Caco-2 (cell line): Measurements from ENCODE around the gene JCHAIN. TPM values are rescaled to one million over a fixed set of nuclear protein-coding genes. Genes with fewer than 3 reads are reported as not detected.

Experiments
- BruUV-seq: library from RNA; stranded (reverse); fragments of 400-500 nt; replicated peaks from 2 replicates; lab custom pipeline; 2021; lab: Mats Ljungman, UMichigan
- CTCF ChIA-PET: fragments of 300-600 bp; sonication (Branson Sonifier 250); formaldehyde crosslinking; loops from one replicate; lab custom pipeline; 2022; ENCODE audit warnings: antibody characterized with exemption; lab: Charles Lee
- POLR2A ChIA-PET: fragments of 300-600 bp; sonication (Branson Sonifier 250); formaldehyde crosslinking; loops from one replicate; lab custom pipeline; 2022; ENCODE audit warnings: antibody characterized with exemption; lab: Charles Lee
- DNase-seq, 2 experiments: peaks; one replicate each; pipeline versions ENCODE4 v3.0.0 to v3.0.0-alpha.2; 2020 to 2022
- H3K27me3 ChIP-seq: replicated peaks from 2 replicates; pipeline ENCODE4 v1.6.0; 2011; ENCODE audit warnings: low read length; ENCODE audit not compliant: control insufficient read depth, insufficient read depth
- H3K36me3 ChIP-seq: 2 replicates; pipeline ENCODE4 v1.5.1; 2011; ENCODE audit warnings: low read length; ENCODE audit not compliant: control insufficient read depth, insufficient read depth
- H3K4me1 ChIP-seq: fragments of 250-450 bp; sonication (Bioruptor Pico); 2 replicates; pipeline ENCODE4 v1.5.1; 2020; ENCODE audit warnings: mild to moderate bottlenecking
- H3K4me3 ChIP-seq: 2 replicates; pipeline ENCODE4 v1.5.1; 2011; ENCODE audit warnings: low read depth, mild to moderate bottlenecking, control low read depth, low read length
- H3K9me3 ChIP-seq: fragments of 250-450 bp; sonication (Bioruptor Pico); 2 replicates; pipeline ENCODE4 v1.5.1; 2020; ENCODE audit warnings: mild to moderate bottlenecking, moderate library complexity
- H3K27ac Mint-ChIP-seq: one replicate; pipeline ENCODE4 v1.8.0; 2022; ENCODE audit warnings: mixed read lengths; ENCODE audit not compliant: unreplicated experiment
- H3K27me3 Mint-ChIP-seq: one replicate; pipeline ENCODE4 v1.8.0; 2022; ENCODE audit warnings: mixed read lengths; ENCODE audit not compliant: insufficient read depth, unreplicated experiment
- H3K36me3 Mint-ChIP-seq: one replicate; pipeline ENCODE4 v1.8.0; 2022; ENCODE audit warnings: mild to moderate bottlenecking, mixed read lengths; ENCODE audit not compliant: insufficient read depth, unreplicated experiment
- H3K4me1 Mint-ChIP-seq: one replicate; pipeline ENCODE4 v1.8.0; 2022; ENCODE audit warnings: low read depth, mixed read lengths; ENCODE audit not compliant: unreplicated experiment
- H3K4me3 Mint-ChIP-seq: one replicate; pipeline ENCODE4 v1.8.0; 2022; ENCODE audit warnings: mild to moderate bottlenecking, moderate library complexity, mixed read lengths; ENCODE audit not compliant: unreplicated experiment
- H3K9me3 Mint-ChIP-seq: one replicate; pipeline ENCODE4 v1.8.0; 2022; ENCODE audit warnings: mixed read lengths; ENCODE audit not compliant: unreplicated experiment
- intact Hi-C: fragments of 100-400 bp; cut with micrococcal nuclease; formaldehyde crosslinking; loops from one replicate; pipeline ENCODE4 v1.10.0; 2022; ENCODE audit not compliant: unreplicated experiment
- total RNA-seq: library from RNA; stranded (reverse); gene quantifications from 2 replicates; pipeline ENCODE4 v1.2.3, GENCODE V29; 2022
- TF ChIP-seq, protein P1 (sequence below), 2 experiments: fragments of 200-600 bp in 1 of 2; IDR thresholded peaks; 1 replicate in 1 of 2; 2 replicates in 1 of 2; pipeline versions ENCODE4 v1.5.1 to v1.8.0; 2011 to 2022; ENCODE audit warnings: antibody characterized with exemption in 1 of 2, control low read depth in 1 of 2, inconsistent platforms in 1 of 2, low read depth in 1 of 2, low read length in 1 of 2, mild to moderate bottlenecking in 1 of 2, moderate library complexity in 1 of 2; ENCODE audit not compliant: insufficient read depth in 1 of 2, severe bottlenecking in 1 of 2, unreplicated experiment in 1 of 2

The JCHAIN gene
- total RNA-seq, 1 experiment from 2014 or later, result not detected

DNA sequence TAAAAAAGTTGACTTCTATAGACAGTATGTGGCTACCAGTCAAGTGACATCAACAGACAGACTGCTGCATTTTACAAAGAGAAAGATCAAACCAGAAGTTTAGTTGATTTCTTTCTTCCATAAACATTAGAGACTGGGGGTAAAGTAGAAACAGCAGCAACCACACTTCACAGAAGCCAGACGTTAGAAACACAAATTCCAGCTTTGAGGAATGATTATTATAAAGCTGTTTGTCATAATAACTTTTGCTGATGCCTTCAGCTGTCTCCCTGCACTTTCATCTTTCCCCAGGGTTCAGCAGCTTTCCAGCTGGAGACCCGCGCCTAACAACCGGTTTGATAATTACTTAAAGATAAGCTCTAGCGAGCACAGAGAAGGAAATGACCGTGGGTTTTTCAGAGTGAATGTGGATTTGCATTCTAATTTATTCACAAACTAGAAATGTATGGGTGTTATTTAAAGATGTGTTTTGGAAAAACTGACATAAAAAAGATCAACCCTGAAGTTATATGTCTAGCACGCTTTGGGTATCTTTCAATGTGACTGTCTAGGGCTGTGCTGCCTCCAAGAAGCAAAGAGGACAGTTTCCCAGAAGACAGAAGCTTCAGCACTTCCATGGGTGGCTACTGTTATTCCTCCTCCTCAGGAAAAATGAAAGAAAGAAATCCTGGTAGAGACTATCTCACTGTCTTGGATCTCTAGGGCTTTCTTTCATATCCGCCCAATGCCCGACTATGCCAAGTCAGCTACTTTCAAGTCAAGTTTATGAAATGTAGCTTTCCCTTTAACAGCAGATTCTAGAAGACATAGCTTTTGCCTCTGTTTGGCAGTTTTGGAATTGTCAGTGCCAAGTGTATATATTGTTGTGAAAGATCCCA lies 52.8 kb downstream of the JCHAIN start:
- TF ChIP-seq, protein P1, sequence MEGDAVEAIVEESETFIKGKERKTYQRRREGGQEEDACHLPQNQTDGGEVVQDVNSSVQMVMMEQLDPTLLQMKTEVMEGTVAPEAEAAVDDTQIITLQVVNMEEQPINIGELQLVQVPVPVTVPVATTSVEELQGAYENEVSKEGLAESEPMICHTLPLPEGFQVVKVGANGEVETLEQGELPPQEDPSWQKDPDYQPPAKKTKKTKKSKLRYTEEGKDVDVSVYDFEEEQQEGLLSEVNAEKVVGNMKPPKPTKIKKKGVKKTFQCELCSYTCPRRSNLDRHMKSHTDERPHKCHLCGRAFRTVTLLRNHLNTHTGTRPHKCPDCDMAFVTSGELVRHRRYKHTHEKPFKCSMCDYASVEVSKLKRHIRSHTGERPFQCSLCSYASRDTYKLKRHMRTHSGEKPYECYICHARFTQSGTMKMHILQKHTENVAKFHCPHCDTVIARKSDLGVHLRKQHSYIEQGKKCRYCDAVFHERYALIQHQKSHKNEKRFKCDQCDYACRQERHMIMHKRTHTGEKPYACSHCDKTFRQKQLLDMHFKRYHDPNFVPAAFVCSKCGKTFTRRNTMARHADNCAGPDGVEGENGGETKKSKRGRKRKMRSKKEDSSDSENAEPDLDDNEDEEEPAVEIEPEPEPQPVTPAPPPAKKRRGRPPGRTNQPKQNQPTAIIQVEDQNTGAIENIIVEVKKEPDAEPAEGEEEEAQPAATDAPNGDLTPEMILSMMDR (IDR thresholded peaks at IDR 0.05; ENCODE audit: insufficient read depth in 1 of 2, low read depth in 1 of 2, low read length in 1 of 2, severe bottlenecking in 1 of 2, unreplicated experiment in 1 of 2), result no peak
- DNase-seq, result no peak
- Mint-ChIP-seq H3K36me3 (no peaks in the 10 kb centered on the region), H3K4me1 (no peaks in the 10 kb centered on the region), H3K27ac (no peak overlapping the region), H3K9me3 (no peaks in the 10 kb centered on the region), H3K27me3 (no peaks in the 10 kb centered on the region), H3K4me3 (no peak overlapping the region)
- CTCF ChIA-PET, result interaction anchor here (0.5 kb wide), 1 partner anchor 122 kb away, joined by 3 read pairs; no protein-coding TSS in a partner anchor
- no peak overlapping the region for H3K4me3 ChIP-seq
- no peaks in the 10 kb centered on the region; the same call in 1 of the 2 replicates for H3K4me1 ChIP-seq
- H3K27me3 ChIP-seq, result no peaks in the 10 kb centered on the region; the same call in 1 of the 2 replicates
- H3K9me3 ChIP-seq, result no peaks in the 10 kb centered on the region
- POLR2A ChIA-PET, result no interaction called here
- no TSS peak for BruUV-seq
- intact Hi-C loops, result no loop called here
- no peaks in the 10 kb centered on the region for H3K36me3 ChIP-seq

DNA sequence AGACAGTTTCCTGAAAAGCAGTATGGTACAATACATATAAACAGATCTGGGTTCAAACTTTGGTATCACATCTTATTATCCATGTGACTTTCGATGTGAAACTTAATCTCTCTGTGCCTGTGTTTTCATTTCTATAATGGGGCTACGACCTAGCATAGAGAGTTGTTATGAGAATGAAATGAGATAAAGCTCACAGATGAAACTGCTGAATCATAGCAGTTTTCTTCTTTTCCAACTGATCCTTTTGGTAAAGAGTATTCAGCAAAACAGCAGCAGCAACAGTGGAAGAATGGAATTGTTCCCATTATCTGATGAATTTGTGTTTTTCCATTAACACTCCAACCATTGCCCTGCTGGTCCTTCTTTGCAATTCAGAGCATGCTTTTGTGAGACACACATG lies 58.0 kb downstream of the JCHAIN start:
- Histone ChIP-seq H3K4me3 (no peak overlapping the region), H3K27me3 (no peaks in the 10 kb centered on the region), H3K9me3 (no peaks in the 10 kb centered on the region), H3K4me1 (no peaks in the 10 kb centered on the region), H3K36me3 (no peaks in the 10 kb centered on the region)
- BruUV-seq, result no TSS peak
- CTCF ChIA-PET, result no interaction called here
- TF ChIP-seq, protein P1 (IDR thresholded peaks at IDR 0.05; ENCODE audit: insufficient read depth in 1 of 2, low read depth in 1 of 2, low read length in 1 of 2, severe bottlenecking in 1 of 2, unreplicated experiment in 1 of 2), result no peak
- no peaks in the 10 kb centered on the region for H3K36me3 Mint-ChIP-seq
- H3K4me1 Mint-ChIP-seq, result no peaks in the 10 kb centered on the region
- no peak for DNase-seq
- H3K27ac Mint-ChIP-seq, result no peak overlapping the region
- no peaks in the 10 kb centered on the region for H3K9me3 Mint-ChIP-seq
- no peaks in the 10 kb centered on the region for H3K27me3 Mint-ChIP-seq
- H3K4me3 Mint-ChIP-seq, result no peak overlapping the region
- POLR2A ChIA-PET, result no interaction called here
- intact Hi-C loops, result loop anchor here (10.0 kb wide), 1 partner anchor 386 kb away; the partner anchor contains the start of gene DCK

DNA sequence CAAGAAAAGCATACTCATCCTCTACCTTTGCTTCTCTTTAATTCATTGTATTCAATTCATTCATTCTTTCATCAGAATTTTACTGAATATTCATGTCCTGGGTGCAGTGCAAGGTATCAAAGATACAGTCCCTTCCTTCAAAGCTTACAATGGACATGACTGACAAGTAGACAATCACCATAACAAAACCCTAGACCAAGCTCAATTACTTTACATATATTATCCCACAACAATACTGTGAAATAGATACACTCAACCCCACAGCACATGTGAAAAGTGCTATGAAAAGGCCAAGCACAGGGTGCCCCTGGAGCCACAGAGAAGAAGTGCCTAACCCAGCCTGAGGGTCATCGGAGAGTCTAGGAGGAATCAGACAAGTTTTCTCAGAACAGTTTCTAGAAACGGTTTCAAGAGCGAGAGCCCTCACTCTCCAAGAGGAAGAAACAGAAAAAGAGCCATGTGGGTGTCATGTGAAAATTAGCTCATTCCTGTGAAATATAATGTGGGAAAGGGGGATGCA lies 58.9 kb downstream of the JCHAIN start:
- no peak overlapping the region for H3K4me3 ChIP-seq
- no peaks in the 10 kb centered on the region for H3K4me1 ChIP-seq
- intact Hi-C loops, result loop anchor here (10.0 kb wide), 1 partner anchor 387 kb away; the partner anchor contains the start of gene DCK
- CTCF ChIA-PET, result no interaction called here
- H3K36me3 ChIP-seq, result no peaks in the 10 kb centered on the region
- no peak overlapping the region for H3K27ac Mint-ChIP-seq
- DNase-seq, result no peak
- no TSS peak for BruUV-seq
- H3K36me3 Mint-ChIP-seq, result no peaks in the 10 kb centered on the region
- H3K4me3 Mint-ChIP-seq, result no peak overlapping the region
- TF ChIP-seq, protein P1 (IDR thresholded peaks at IDR 0.05; ENCODE audit: insufficient read depth in 1 of 2, low read depth in 1 of 2, low read length in 1 of 2, severe bottlenecking in 1 of 2, unreplicated experiment in 1 of 2), result no peak
- no peaks in the 10 kb centered on the region for H3K9me3 ChIP-seq
- POLR2A ChIA-PET, result no interaction called here
- H3K9me3 Mint-ChIP-seq, result no peaks in the 10 kb centered on the region
- no peaks in the 10 kb centered on the region for H3K27me3 Mint-ChIP-seq
- H3K27me3 ChIP-seq, result no peaks in the 10 kb centered on the region
- no peaks in the 10 kb centered on the region for H3K4me1 Mint-ChIP-seq
